WTC11 (cell line): ENCODE measurements around the gene SSNA1. TPM values are rescaled to one million over a fixed set of nuclear protein-coding genes. Genes with fewer than 3 reads are reported as not detected.

Source experiments
- ATAC-seq: fragments of 200-7000 bp; cut with Tn5 transposase; 2 replicates; pipeline ENCODE4 v1.10.0; 2021; ENCODE audit warnings: mild to moderate bottlenecking, moderate library complexity
- CTCF ChIA-PET: fragments of 300-600 bp; sonication (Branson Sonifier 250); formaldehyde crosslinking; loops from one replicate; lab custom pipeline; 2021; ENCODE audit warnings: antibody characterized with exemption; lab: Charles Lee
- POLR2A ChIA-PET: fragments of 350-600 bp; sonication (Branson Sonifier 250); formaldehyde crosslinking; loops from one replicate; lab custom pipeline; 2021; ENCODE audit warnings: antibody characterized with exemption; lab: Charles Lee
- DNase-seq: peaks from one replicate; pipeline ENCODE4 v3.0.0; 2021; ENCODE audit warnings: low spot score
- H3K27ac Mint-ChIP-seq: 2 replicates; pipeline ENCODE4 v1.8.0; 2021; ENCODE audit warnings: mixed read lengths
- H3K27me3 Mint-ChIP-seq: 2 replicates; pipeline ENCODE4 v1.8.0; 2021; ENCODE audit warnings: low read depth, mild to moderate bottlenecking, moderate library complexity, mixed read lengths
- H3K36me3 Mint-ChIP-seq: 2 replicates; pipeline ENCODE4 v1.8.0; 2021; ENCODE audit warnings: mixed read lengths
- H3K4me1 Mint-ChIP-seq: 2 replicates; pipeline ENCODE4 v1.8.0; 2022; ENCODE audit warnings: mixed read lengths
- H3K4me3 Mint-ChIP-seq: 2 replicates; pipeline ENCODE4 v1.8.0; 2021; ENCODE audit warnings: mild to moderate bottlenecking, moderate library complexity, mixed read lengths
- H3K9me3 Mint-ChIP-seq: 2 replicates; pipeline ENCODE4 v1.8.0; 2021; ENCODE audit warnings: mixed read lengths
- ELF4 ChIP-seq: sonication (generic); formaldehyde crosslinking; IDR thresholded peaks from 2 replicates; pipeline ENCODE4 v1.8.1; 2022; ENCODE audit warnings: low read depth, mild to moderate bottlenecking, moderate library complexity, missing genetic modification reagents
- EMX1 ChIP-seq: fragments of 250-450 bp; sonication (Bioruptor Pico); IDR thresholded peaks from 2 replicates; pipeline ENCODE4 v1.8.0; 2021; ENCODE audit warnings: mild to moderate bottlenecking
- FOXP1 ChIP-seq: sonication (generic); formaldehyde crosslinking; IDR thresholded peaks from 2 replicates; pipeline ENCODE4 v1.8.0; 2022; ENCODE audit warnings: missing genetic modification reagents, mild to moderate bottlenecking, moderate library complexity, borderline replicate concordance
- JAZF1 ChIP-seq: fragments of 250-450 bp; sonication (Bioruptor Pico); IDR thresholded peaks from 2 replicates; pipeline ENCODE4 v1.9.0; 2021; ENCODE audit warnings: moderate library complexity, mild to moderate bottlenecking, inconsistent platforms
- NFE2L1 ChIP-seq: sonication (generic); formaldehyde crosslinking; IDR thresholded peaks from 2 replicates; pipeline ENCODE4 v1.8.1; 2023; ENCODE audit warnings: missing genetic modification reagents
- NFYB ChIP-seq: sonication (generic); formaldehyde crosslinking; conservative IDR thresholded peaks from 2 replicates; pipeline ENCODE4 v1.8.0; 2022; ENCODE audit warnings: low read depth, missing genetic modification reagents
- SMAD4 ChIP-seq: sonication (generic); formaldehyde crosslinking; IDR thresholded peaks from 2 replicates; pipeline ENCODE4 v1.8.0; 2022; ENCODE audit warnings: mild to moderate bottlenecking, missing genetic modification reagents
- TEAD4 ChIP-seq: sonication (generic); formaldehyde crosslinking; IDR thresholded peaks from 2 replicates; pipeline ENCODE4 v1.8.0; 2022; ENCODE audit warnings: mild to moderate bottlenecking, missing genetic modification reagents
- TP53 ChIP-seq: sonication (generic); formaldehyde crosslinking; IDR thresholded peaks from 2 replicates; pipeline ENCODE4 v1.8.1; 2023; ENCODE audit warnings: mild to moderate bottlenecking, missing genetic modification reagents
- ZNF317 ChIP-seq: sonication (generic); formaldehyde crosslinking; IDR thresholded peaks from 2 replicates; pipeline ENCODE4 v1.8.1; 2023; ENCODE audit warnings: low read depth, mild to moderate bottlenecking, moderate library complexity, missing genetic modification reagents, borderline replicate concordance
- total RNA-seq: library from RNA; stranded (reverse); gene quantifications from 3 replicates; pipeline ENCODE4 v1.2.3, GENCODE V29; 2021
- TF ChIP-seq, protein P1 (sequence below): fragments of 250-450 bp; sonication (Bioruptor Pico); IDR thresholded peaks from 2 replicates; pipeline ENCODE4 v1.9.0; 2021; ENCODE audit warnings: mild to moderate bottlenecking
- TF ChIP-seq, protein P2 (sequence below): sonication (generic); formaldehyde crosslinking; IDR thresholded peaks from 2 replicates; pipeline ENCODE4 v1.8.1; 2023; ENCODE audit warnings: mild to moderate bottlenecking, missing genetic modification reagents, moderate library complexity
- TF ChIP-seq, protein P3 (sequence below): sonication (generic); formaldehyde crosslinking; IDR thresholded peaks from 2 replicates; pipeline ENCODE4 v1.8.1; 2022; ENCODE audit warnings: missing genetic modification reagents, borderline replicate concordance
- TF ChIP-seq, protein P4 (sequence below): sonication (generic); formaldehyde crosslinking; IDR thresholded peaks from 2 replicates; pipeline ENCODE4 v1.8.1; 2022; ENCODE audit warnings: mild to moderate bottlenecking, missing genetic modification reagents, moderate library complexity, borderline replicate concordance
- TF ChIP-seq, protein P5 (sequence below): fragments of 250-450 bp; sonication (Bioruptor Pico); conservative IDR thresholded peaks from 2 replicates; pipeline ENCODE4 v1.9.0; 2021; ENCODE audit warnings: mild to moderate bottlenecking
- TF ChIP-seq, protein P6 (sequence below): fragments of 250-450 bp; sonication (Bioruptor Pico); IDR thresholded peaks from 2 replicates; pipeline ENCODE4 v1.9.0; 2021; ENCODE audit warnings: mild to moderate bottlenecking
- TF ChIP-seq, protein P7 (sequence below): sonication (generic); formaldehyde crosslinking; IDR thresholded peaks from 2 replicates; pipeline ENCODE4 v1.8.0; 2022; ENCODE audit warnings: missing genetic modification reagents
- TF ChIP-seq, protein P8 (sequence below): fragments of 250-450 bp; sonication (Bioruptor Pico); IDR thresholded peaks from 2 replicates; pipeline ENCODE4 v2.1.2; 2022; ENCODE audit warnings: mild to moderate bottlenecking, moderate library complexity

SSNA1 gene
- total RNA-seq, 1 experiment from 2014 or later: 102 TPM

DNA sequence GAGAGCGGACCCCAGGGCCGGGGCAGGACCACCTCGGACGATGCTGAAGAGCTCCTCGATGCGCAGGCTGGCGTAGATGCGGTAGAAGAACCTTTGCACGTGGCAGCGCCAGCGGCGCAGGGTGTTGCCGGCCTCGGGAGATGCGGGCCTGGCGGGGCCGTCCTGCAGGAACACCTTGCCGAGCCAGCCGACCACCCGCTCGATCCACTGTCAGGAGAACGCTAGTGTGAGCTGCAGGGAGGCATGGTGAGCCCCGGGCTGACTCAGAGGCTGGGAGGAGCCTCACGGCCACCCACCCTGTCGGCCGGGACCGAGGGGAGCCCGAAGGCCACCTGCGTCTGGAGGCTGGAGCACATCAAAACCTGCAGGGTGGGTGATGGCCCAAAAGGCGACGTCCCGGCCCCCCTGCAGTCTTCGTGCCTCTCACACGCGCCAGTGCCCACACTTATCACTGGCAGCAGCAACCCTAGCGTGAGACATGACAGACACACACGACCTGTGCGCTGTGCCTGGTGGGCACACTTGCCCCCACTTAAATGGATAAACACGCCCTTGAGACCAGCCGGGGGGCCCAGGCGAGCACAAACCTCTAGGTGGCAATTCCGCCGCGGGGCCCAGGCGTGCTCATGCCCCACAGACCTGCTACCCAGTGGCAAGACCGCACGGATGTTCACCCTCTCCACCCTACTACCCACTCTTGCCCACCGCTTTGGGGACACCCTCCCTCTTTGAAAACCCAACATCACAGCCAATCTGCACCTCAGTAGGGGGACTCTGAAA is 3.4 kb upstream of the SSNA1 start (continued):
- TF ChIP-seq, protein P1, sequence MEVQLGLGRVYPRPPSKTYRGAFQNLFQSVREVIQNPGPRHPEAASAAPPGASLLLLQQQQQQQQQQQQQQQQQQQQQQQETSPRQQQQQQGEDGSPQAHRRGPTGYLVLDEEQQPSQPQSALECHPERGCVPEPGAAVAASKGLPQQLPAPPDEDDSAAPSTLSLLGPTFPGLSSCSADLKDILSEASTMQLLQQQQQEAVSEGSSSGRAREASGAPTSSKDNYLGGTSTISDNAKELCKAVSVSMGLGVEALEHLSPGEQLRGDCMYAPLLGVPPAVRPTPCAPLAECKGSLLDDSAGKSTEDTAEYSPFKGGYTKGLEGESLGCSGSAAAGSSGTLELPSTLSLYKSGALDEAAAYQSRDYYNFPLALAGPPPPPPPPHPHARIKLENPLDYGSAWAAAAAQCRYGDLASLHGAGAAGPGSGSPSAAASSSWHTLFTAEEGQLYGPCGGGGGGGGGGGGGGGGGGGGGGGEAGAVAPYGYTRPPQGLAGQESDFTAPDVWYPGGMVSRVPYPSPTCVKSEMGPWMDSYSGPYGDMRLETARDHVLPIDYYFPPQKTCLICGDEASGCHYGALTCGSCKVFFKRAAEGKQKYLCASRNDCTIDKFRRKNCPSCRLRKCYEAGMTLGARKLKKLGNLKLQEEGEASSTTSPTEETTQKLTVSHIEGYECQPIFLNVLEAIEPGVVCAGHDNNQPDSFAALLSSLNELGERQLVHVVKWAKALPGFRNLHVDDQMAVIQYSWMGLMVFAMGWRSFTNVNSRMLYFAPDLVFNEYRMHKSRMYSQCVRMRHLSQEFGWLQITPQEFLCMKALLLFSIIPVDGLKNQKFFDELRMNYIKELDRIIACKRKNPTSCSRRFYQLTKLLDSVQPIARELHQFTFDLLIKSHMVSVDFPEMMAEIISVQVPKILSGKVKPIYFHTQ (CRISPR knock-in tag): no peak
- TF ChIP-seq, protein P2, sequence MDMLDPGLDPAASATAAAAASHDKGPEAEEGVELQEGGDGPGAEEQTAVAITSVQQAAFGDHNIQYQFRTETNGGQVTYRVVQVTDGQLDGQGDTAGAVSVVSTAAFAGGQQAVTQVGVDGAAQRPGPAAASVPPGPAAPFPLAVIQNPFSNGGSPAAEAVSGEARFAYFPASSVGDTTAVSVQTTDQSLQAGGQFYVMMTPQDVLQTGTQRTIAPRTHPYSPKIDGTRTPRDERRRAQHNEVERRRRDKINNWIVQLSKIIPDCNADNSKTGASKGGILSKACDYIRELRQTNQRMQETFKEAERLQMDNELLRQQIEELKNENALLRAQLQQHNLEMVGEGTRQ (CRISPR knock-in tag): no peak
- no peak for TF ChIP-seq TP53 (CRISPR knock-in tag)
- no peak for TF ChIP-seq ZNF317 (CRISPR knock-in tag)
- TF ChIP-seq NFYB (CRISPR knock-in tag): no peak
- no peak for TF ChIP-seq JAZF1 (CRISPR knock-in tag)
- TF ChIP-seq, protein P3, sequence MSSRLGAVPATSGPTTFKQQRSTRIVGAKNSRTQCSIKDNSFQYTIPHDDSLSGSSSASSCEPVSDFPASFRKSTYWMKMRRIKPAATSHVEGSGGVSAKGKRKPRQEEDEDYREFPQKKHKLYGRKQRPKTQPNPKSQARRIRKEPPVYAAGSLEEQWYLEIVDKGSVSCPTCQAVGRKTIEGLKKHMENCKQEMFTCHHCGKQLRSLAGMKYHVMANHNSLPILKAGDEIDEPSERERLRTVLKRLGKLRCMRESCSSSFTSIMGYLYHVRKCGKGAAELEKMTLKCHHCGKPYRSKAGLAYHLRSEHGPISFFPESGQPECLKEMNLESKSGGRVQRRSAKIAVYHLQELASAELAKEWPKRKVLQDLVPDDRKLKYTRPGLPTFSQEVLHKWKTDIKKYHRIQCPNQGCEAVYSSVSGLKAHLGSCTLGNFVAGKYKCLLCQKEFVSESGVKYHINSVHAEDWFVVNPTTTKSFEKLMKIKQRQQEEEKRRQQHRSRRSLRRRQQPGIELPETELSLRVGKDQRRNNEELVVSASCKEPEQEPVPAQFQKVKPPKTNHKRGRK (CRISPR knock-in tag): no peak
- TF ChIP-seq SMAD4 (CRISPR knock-in tag): no peak
- TF ChIP-seq TEAD4 (CRISPR knock-in tag): no peak
- no peak for TF ChIP-seq EMX1 (CRISPR knock-in tag)

DNA sequence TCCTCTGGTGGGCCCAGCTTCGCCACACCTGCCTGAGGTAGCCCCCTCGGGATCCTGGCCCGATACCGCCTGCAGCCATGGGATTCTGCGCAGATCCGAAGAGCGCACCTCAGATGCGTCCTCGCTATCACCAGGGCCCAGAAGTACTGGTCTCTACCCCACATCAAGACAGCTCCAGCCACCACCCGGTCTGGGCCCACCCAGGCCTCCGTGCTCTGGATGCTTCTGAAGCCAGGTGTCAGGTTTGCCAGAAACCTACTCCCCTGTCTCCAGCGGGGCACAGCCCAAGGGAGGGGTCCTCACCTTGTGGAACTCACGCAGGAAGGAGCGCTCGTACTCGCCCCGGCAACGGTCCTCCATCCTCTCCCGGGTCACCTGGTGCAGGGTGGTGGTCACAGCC is 2.6 kb upstream of the SSNA1 start:
- DNase-seq (no peak), ATAC-seq (no peak)
- H3K36me3 Mint-ChIP-seq: peaks cover 9% of the 10 kb centered on the region
- CTCF ChIA-PET: no interaction called here
- H3K27ac Mint-ChIP-seq: no peak overlapping the region
- H3K27me3 Mint-ChIP-seq: no peaks in the 10 kb centered on the region; the same call in 1 of the 2 replicates
- peaks cover 20% of the 10 kb centered on the region for H3K4me1 Mint-ChIP-seq
- no peak overlapping the region for H3K4me3 Mint-ChIP-seq
- no peaks in the 10 kb centered on the region for H3K9me3 Mint-ChIP-seq
- TF ChIP-seq NFE2L1: no peak
- TF ChIP-seq, protein P4, sequence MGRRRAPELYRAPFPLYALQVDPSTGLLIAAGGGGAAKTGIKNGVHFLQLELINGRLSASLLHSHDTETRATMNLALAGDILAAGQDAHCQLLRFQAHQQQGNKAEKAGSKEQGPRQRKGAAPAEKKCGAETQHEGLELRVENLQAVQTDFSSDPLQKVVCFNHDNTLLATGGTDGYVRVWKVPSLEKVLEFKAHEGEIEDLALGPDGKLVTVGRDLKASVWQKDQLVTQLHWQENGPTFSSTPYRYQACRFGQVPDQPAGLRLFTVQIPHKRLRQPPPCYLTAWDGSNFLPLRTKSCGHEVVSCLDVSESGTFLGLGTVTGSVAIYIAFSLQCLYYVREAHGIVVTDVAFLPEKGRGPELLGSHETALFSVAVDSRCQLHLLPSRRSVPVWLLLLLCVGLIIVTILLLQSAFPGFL (CRISPR knock-in tag): no peak
- no peak for TF ChIP-seq FOXP1 (CRISPR knock-in tag)
- TF ChIP-seq, protein P5, sequence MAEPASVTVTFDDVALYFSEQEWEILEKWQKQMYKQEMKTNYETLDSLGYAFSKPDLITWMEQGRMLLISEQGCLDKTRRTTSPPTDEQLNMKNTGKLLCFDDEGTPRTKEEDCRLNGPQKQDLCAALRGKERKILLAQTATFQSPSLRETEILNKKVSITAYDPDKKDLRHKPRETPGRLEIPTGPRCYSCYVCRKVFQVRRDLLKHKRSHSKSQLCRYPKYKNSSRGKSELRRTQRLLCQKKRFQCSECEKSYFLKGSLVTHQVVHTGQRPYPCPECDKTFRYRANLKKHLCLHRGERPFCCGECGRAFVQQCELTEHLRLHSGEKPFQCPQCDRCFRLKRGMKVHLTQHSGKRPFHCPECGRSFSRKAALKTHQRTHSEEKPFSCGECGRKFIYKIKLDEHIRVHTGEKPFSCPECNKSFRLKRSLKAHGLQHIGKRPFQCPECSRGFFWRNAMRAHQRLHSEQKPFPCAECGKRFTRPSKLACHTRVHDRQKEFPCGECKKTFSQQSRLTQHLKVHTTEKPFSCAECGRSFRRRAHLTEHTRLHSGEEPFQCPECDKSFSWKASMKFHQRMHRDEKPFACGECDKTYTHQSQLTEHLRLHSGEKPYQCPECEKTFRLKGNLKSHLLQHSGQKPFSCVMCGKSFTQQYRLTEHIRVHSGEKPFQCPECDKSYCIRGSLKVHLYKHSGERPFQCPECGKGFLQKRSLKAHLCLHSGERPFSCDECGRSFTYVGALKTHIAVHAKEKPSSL (CRISPR knock-in tag): no peak
- TF ChIP-seq, protein P6, sequence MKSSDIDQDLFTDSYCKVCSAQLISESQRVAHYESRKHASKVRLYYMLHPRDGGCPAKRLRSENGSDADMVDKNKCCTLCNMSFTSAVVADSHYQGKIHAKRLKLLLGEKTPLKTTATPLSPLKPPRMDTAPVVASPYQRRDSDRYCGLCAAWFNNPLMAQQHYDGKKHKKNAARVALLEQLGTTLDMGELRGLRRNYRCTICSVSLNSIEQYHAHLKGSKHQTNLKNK (CRISPR knock-in tag): no peak
- TF ChIP-seq, protein P7, sequence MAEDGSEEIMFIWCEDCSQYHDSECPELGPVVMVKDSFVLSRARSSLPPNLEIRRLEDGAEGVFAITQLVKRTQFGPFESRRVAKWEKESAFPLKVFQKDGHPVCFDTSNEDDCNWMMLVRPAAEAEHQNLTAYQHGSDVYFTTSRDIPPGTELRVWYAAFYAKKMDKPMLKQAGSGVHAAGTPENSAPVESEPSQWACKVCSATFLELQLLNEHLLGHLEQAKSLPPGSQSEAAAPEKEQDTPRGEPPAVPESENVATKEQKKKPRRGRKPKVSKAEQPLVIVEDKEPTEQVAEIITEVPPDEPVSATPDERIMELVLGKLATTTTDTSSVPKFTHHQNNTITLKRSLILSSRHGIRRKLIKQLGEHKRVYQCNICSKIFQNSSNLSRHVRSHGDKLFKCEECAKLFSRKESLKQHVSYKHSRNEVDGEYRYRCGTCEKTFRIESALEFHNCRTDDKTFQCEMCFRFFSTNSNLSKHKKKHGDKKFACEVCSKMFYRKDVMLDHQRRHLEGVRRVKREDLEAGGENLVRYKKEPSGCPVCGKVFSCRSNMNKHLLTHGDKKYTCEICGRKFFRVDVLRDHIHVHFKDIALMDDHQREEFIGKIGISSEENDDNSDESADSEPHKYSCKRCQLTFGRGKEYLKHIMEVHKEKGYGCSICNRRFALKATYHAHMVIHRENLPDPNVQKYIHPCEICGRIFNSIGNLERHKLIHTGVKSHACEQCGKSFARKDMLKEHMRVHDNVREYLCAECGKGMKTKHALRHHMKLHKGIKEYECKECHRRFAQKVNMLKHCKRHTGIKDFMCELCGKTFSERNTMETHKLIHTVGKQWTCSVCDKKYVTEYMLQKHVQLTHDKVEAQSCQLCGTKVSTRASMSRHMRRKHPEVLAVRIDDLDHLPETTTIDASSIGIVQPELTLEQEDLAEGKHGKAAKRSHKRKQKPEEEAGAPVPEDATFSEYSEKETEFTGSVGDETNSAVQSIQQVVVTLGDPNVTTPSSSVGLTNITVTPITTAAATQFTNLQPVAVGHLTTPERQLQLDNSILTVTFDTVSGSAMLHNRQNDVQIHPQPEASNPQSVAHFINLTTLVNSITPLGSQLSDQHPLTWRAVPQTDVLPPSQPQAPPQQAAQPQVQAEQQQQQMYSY (CRISPR knock-in tag): no peak
- TF ChIP-seq TEAD4 (CRISPR knock-in tag): no peak
- TF ChIP-seq, protein P8, sequence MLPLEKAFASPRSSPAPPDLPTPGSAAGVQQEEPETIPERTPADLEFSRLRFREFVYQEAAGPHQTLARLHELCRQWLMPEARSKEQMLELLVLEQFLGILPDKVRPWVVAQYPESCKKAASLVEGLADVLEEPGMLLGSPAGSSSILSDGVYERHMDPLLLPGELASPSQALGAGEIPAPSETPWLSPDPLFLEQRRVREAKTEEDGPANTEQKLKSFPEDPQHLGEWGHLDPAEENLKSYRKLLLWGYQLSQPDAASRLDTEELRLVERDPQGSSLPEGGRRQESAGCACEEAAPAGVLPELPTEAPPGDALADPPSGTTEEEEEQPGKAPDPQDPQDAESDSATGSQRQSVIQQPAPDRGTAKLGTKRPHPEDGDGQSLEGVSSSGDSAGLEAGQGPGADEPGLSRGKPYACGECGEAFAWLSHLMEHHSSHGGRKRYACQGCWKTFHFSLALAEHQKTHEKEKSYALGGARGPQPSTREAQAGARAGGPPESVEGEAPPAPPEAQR: no peak
- no peak for TF ChIP-seq ELF4 (CRISPR knock-in tag)
- TF ChIP-seq, all 79 proteins: peak for 0
- POLR2A ChIA-PET: no interaction called here
